Heart right ventricle (tissue), 16 donors: ENCODE data around the gene RAI14. TPM values are rescaled to one million over a fixed set of nuclear protein-coding genes. Genes with fewer than 3 reads are reported as not detected.

Source experiments
- ATAC-seq, 8 donors: fragments of 200-7000 bp; cut with Tn5 transposase; one replicate each; pipeline ENCODE4 v1.9.1; 2020; ENCODE audit warnings: mild to moderate bottlenecking in 8 of 8, moderate library complexity in 8 of 8, moderate number of reproducible peaks in 1 of 8
- DNase-seq, 2 donors: peaks; one replicate each; pipeline ENCODE4 v3.0.0-alpha.2; 2020
- H3K27ac ChIP-seq, 10 donors: fragments of 200-600 bp; sonication (generic) in 2 of 10; one replicate each; pipeline versions ENCODE4 v1.5.0 to v1.8.0; 2020 to 2022; ENCODE audit warnings: mild to moderate bottlenecking in 3 of 10
- H3K27me3 ChIP-seq, 7 donors: fragments of 200-600 bp; one replicate each; pipeline ENCODE4 v1.8.0; 2021 to 2022; ENCODE audit warnings: mild to moderate bottlenecking in 2 of 7
- H3K36me3 ChIP-seq, 9 donors: fragments of 200-600 bp; sonication (generic) in 1 of 9; one replicate each; pipeline versions ENCODE4 v1.5.0 to v1.8.0; 2020 to 2022; ENCODE audit warnings: mild to moderate bottlenecking in 2 of 9
- H3K4me1 ChIP-seq, 9 donors: fragments of 200-600 bp; sonication (generic) in 1 of 9; one replicate each; pipeline versions ENCODE4 v1.5.0 to v1.8.0; 2020 to 2022; ENCODE audit warnings: mild to moderate bottlenecking in 4 of 9
- H3K4me3 ChIP-seq, 10 donors: fragments of 200-600 bp; sonication (generic) in 2 of 10; one replicate each; pipeline versions ENCODE4 v1.5.0 to v1.8.0; 2020 to 2022; ENCODE audit warnings: mild to moderate bottlenecking in 7 of 10, moderate library complexity in 2 of 10
- H3K9me3 ChIP-seq, 11 donors: fragments of 200-600 bp in 10 of 11; sonication (generic) in 2 of 11; one replicate each; pipeline versions ENCODE4 v1.5.0 to v1.8.0; 2013 to 2022; ENCODE audit warnings: mild to moderate bottlenecking in 2 of 11, control low read depth in 1 of 11, moderate library complexity in 1 of 11
- WGBS, 2 donors: extraction: QIAGEN DNeasy Blood & Tissue Kit; methylation state at CpG; one replicate each; pipeline ENCODE4 v1.1.7; 2013; ENCODE audit warnings: inconsistent platforms in 1 of 2; 5-methylcytosine and 5-hydroxymethylcytosine counted together
- intact Hi-C, 10 donors: fragments of 100-400 bp; cut with DNase I; formaldehyde crosslinking; loops; one replicate each; pipeline versions ENCODE4 v1.11.1 to v1.14.2; 2022
- polyA plus RNA-seq, 2 donors: library from polyadenylated mRNA; stranded (reverse); fragments of 200-250 nt; gene quantifications; one replicate each; pipeline ENCODE4 v1.2.3, GENCODE V29; 2013
- total RNA-seq, 10 donors: library from RNA; stranded (reverse); fragmentation: NEBNext Ultra II Directional in 3 of 10; extraction: Animal tissue kit (Norgen Biotek cat#: 25700) in 3 of 10; gene quantifications; one replicate each; pipeline versions ENCODE4 v1.2.1 to v1.2.4, GENCODE V29; 2021 to 2023
- TF ChIP-seq, protein P1 (sequence below), 9 donors: fragments of 200-600 bp; sonication (generic) in 2 of 9; IDR thresholded peaks; one replicate each; pipeline versions ENCODE4 v1.5.0 to v1.8.0; 2021 to 2022; ENCODE audit warnings: antibody characterized with exemption in 9 of 9, mild to moderate bottlenecking in 5 of 9, moderate library complexity in 1 of 9
- donor health status: Arrhythmogenic right ventricular cardiomyopathy.
- donor health status: ischemic (EF 13 %, LVEDD 7.1; RV severe dilation, severe dysfunction).
- donor health status: healthy with polysubstance abuse.
- donor health status: DM: no; HTN: yes; CAD: no.
- donor health status: DM: no; HTN: no; CAD: no.
- donor health status: ischemic (EF 25% LVEDD 6.9; RV normal size, moderate dysfunction).
- donor health status: ischemic (EF 25% LVEDD 5.7; RV mildly dilated, moderate dysfunction).
- donor health status: healthy.
- donor health status: DM: yes; HTN: yes; CAD: no.
- donor health status: Ischemic cardiomyopathy.
- donor health status: ischemic (EF 35%, LVEDD 5.7; RV mildly dilated, moderate dysfunction).
- donor health status: nonischemic (EF 11% LVEDD 7.7; RV severe dilation, severe dysfunction).
- donor health status: DM: yes; HTN: yes; CAD: no.
- donor health status: PGD.
- donor health status: ischemic (EF 29% LVEDD 5.4; RV normal size, mild dysfunction).
- donor health status: nonischemic (EF 23%, LVEDD 6.1; RV moderate dilation, normal function).

The RAI14 gene
- total and polyA plus RNA-seq, 12 donors, result 3.3 to 25.5 (median 9.3) TPM

DNA sequence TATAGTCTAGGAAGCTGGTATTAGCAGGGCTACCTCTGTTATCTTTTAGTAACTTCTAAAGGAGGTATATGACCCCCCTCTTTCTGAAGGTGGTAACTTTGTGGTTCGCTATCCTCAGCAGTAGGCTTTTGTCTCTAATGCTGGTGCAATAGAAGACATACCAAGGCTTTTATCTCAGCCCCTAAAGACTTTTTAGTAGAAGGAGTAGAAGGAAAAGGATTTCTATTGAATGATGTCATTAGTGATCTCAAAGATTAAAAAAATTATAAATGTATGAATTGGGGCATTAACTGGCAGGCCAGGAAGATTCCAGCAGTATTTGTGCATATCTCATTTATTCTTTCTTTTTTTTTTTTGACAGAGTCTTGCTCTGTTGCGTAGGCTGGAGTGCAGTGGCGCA lies 78.2 kb downstream of the RAI14 start:
- no peaks in the 10 kb centered on the region for H3K27me3 ChIP-seq
- TF ChIP-seq, protein P1, sequence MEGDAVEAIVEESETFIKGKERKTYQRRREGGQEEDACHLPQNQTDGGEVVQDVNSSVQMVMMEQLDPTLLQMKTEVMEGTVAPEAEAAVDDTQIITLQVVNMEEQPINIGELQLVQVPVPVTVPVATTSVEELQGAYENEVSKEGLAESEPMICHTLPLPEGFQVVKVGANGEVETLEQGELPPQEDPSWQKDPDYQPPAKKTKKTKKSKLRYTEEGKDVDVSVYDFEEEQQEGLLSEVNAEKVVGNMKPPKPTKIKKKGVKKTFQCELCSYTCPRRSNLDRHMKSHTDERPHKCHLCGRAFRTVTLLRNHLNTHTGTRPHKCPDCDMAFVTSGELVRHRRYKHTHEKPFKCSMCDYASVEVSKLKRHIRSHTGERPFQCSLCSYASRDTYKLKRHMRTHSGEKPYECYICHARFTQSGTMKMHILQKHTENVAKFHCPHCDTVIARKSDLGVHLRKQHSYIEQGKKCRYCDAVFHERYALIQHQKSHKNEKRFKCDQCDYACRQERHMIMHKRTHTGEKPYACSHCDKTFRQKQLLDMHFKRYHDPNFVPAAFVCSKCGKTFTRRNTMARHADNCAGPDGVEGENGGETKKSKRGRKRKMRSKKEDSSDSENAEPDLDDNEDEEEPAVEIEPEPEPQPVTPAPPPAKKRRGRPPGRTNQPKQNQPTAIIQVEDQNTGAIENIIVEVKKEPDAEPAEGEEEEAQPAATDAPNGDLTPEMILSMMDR (IDR thresholded peaks at IDR 0.05), result no peak
- H3K9me3 ChIP-seq, result no peaks in the 10 kb centered on the region
- no peak overlapping the region for H3K4me3 ChIP-seq
- ATAC-seq (no peak), DNase-seq (no peak)
- H3K27ac ChIP-seq, result no peak overlapping the region
- peaks cover 0 to 22% (median 5%) of the 10 kb centered on the region in 9 donors for H3K4me1 ChIP-seq
- intact Hi-C loops, result loop anchor here in 1 of 10 donors (10.0 kb wide), 1 partner anchor 80 kb away; the partner anchor contains the start of gene RAI14
- H3K36me3 ChIP-seq, result peaks cover 0 to 6% (median 0%) of the 10 kb centered on the region in 9 donors
- WGBS, 2 donors, result 99% methylated on average over 3 of the region's 3 CpGs

DNA sequence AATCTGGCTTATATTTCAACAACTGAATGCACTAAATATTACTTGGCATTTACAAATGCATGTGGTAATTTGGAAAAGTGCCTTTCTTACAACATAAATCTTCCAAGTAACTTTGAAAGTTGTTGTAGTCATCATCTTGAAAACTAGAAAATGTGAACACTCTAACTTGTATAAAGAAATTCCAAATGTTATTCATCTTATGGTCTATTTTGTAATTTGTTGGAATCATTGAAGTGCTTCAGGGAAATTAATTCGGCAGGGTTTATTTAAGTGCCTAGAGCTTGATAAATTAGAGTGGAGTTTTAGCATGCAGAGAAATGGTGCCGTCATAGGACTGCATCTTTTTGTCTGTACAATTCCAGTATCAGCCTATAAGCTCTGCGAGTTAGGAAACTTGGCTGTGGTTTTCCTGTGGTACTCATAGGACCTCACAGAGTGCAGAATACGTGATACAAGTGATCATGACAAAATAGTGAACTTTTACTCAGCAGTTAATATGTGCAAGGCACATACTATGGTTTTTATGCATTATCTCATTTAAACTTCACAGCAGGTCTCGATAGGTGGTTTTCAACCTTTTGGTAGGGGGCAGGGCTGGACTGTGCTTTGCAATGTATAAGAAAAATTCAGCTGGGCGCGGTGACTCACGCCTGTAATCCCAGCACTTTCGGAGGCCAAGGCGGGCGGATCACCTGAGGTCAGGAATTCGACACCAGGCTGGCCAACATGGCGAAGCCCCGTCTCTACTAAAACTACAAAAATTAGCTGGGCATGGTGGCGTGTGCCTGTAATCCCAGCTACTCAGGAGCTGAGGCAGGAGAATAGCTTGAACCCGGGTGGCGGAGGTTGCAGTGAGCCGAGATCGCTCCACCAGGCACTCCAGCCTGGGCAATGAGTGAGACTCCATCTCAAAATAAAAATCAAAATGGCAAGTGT lies 79.6 kb downstream of the RAI14 start:
- H3K9me3 ChIP-seq, result no peaks in the 10 kb centered on the region
- no peak for DNase-seq
- intact Hi-C loops, result loop anchor here in 1 of 10 donors (10.0 kb wide), 1 partner anchor 81 kb away; the partner anchor contains the start of gene RAI14
- peaks cover 0 to 6% (median 0%) of the 10 kb centered on the region in 9 donors for H3K36me3 ChIP-seq
- H3K4me3 ChIP-seq, result no peak overlapping the region
- WGBS, 2 donors, result 95 to 96% methylated on average over 19 of the region's 19 CpGs
- no peaks in the 10 kb centered on the region for H3K27me3 ChIP-seq
- no peak overlapping the region for H3K27ac ChIP-seq
- TF ChIP-seq, protein P1 (IDR thresholded peaks at IDR 0.05), result no peak
- peaks cover 0 to 33% (median 9%) of the 10 kb centered on the region in 9 donors for H3K4me1 ChIP-seq
- no peak for ATAC-seq

DNA sequence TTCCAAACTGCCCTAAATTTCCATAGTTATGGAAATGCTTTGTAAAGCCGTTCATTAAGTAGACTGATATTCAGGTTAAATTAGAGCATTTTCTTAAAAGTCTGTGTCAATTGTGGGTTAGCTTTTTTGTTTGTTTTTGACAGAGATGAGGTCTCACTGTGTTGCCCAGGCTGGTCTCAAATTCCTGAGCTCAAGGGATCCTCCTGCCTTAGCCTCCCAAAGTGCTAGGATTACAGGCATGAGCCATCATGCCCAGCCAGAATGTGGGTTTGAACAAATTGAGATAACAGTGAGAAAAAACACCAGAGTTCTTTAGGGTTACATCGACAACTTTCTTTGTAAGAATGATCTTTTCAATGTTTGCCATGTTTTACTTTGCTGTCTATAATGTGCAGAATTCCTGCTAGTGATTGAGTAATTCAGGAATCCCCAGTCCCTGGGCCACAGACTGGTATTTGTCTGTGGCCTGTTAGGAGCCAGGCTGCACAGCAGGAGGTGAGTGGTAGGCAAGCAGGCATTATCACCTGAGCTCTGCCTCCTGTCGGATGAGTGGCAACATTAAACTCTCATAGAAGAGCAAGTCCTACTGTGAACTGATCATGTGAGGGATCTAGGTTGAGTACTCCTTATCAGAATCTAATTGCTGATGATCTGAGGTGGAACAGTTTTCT lies 80.5 kb downstream of the RAI14 start:
- no peaks in the 10 kb centered on the region for H3K27me3 ChIP-seq
- peaks cover 0 to 41% (median 9%) of the 10 kb centered on the region in 9 donors for H3K4me1 ChIP-seq
- no peak overlapping the region for H3K4me3 ChIP-seq
- peaks cover 0 to 6% (median 0%) of the 10 kb centered on the region in 9 donors for H3K36me3 ChIP-seq
- H3K27ac ChIP-seq, result no peak overlapping the region
- H3K9me3 ChIP-seq, result no peaks in the 10 kb centered on the region
- TF ChIP-seq, protein P1 (IDR thresholded peaks at IDR 0.05), result no peak
- ATAC-seq (no peak), DNase-seq (no peak)
- intact Hi-C loops, result loop anchor here in 1 of 10 donors (10.0 kb wide), 1 partner anchor 82 kb away; the partner anchor contains the start of gene RAI14
- WGBS, 2 donors, result 96 to 99% methylated on average over 3 of the region's 3 CpGs

DNA sequence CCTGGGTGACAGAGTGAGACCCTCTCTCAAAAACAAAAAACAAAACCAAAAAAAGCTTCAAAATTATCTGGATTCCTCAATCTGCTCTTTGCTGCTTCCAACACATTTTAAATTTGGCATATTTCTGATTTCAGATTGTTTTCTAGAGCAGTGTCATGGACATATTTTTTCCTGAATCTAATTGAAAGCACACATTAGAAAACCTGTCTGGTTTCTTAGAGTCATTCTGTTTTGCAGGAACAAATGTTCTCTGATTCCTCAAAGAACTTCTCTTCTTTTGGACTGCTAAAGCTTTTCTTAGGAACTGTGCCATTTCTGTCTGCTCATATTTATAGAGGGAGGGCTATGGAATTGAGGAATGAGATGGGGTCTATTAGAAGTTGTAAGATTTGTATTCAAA lies 81.6 kb downstream of the RAI14 start:
- Histone ChIP-seq H3K27me3 (no peaks in the 10 kb centered on the region), H3K4me3 (no peak overlapping the region), H3K4me1 (peaks cover 0 to 42% (median 9%) of the 10 kb centered on the region in 9 donors), H3K36me3 (peaks cover 0 to 6% (median 0%) of the 10 kb centered on the region in 9 donors), H3K27ac (no peak overlapping the region), H3K9me3 (no peaks in the 10 kb centered on the region)
- DNase-seq, result no peak
- intact Hi-C loops, result loop anchor here in 1 of 10 donors (10.0 kb wide), 1 partner anchor 83 kb away; the partner anchor contains the start of gene RAI14
- TF ChIP-seq, protein P1 (IDR thresholded peaks at IDR 0.05), result no peak
- ATAC-seq, result no peak
